Activated gamma-delta T cell treated with Interleukin-2 at 50 U/mL for 16 hours (primary cell): ENCODE data around the gene PRDX6.
"Not testable (repeated sequence)": the region's sequence is repeated elsewhere in the genome, so short reads cannot be mapped to it uniquely, and the experiment has no call there.

Experiments used
- DNase-seq: peaks from one replicate; pipeline ENCODE4 v3.0.0-alpha.2; 2020

Gene PRDX6

GRCh38 chr1:173477286-173478093 is at the start of gene PRDX6:
TSS of gene PRDX6 (plus strand) at chr1:173477335. CDS start at chr1:173477398, 63 bp downstream.
- DNase-seq, result peak; percentile 79

GRCh38 chr1:173429471-173430402 is 47.4 kb upstream of the PRDX6 start:
- peak; percentile 59 for DNase-seq

GRCh38 chr1:173430677-173431303 is 46.3 kb upstream of the PRDX6 start:
- no peak for DNase-seq

- DNase-seq, result peak; percentile 93
Observed at GRCh38 chr1:173431304-173432045, 45.7 kb upstream of the PRDX6 start.

GRCh38 chr1:173432331-173432730 is 44.8 kb upstream of the PRDX6 start:
- DNase-seq, result no peak

GRCh38 chr1:173433751-173434326 is 43.3 kb upstream of the PRDX6 start:
- DNase-seq, result no peak

GRCh38 chr1:173436841-173437428 is 40.2 kb upstream of the PRDX6 start:
- no peak for DNase-seq

- DNase-seq, result no peak
Observed at GRCh38 chr1:173438675-173439074, 38.5 kb upstream of the PRDX6 start.

- no peak for DNase-seq
Observed at GRCh38 chr1:173440430-173440829, 36.7 kb upstream of the PRDX6 start.

GRCh38 chr1:173444757-173445156 is 32.4 kb upstream of the PRDX6 start:
- DNase-seq, result no peak

- DNase-seq, result no peak
Observed at GRCh38 chr1:173445164-173445563, 32.0 kb upstream of the PRDX6 start.

GRCh38 chr1:173445656-173446055 is 31.5 kb upstream of the PRDX6 start:
- no peak for DNase-seq

GRCh38 chr1:173447224-173447623 is 29.9 kb upstream of the PRDX6 start:
- no peak for DNase-seq

GRCh38 chr1:173448945-173449344 is 28.2 kb upstream of the PRDX6 start:
- no peak for DNase-seq

GRCh38 chr1:173451981-173452380 is 25.2 kb upstream of the PRDX6 start:
- no peak for DNase-seq

- DNase-seq, result no peak
Observed at GRCh38 chr1:173453982-173454381, 23.2 kb upstream of the PRDX6 start.

GRCh38 chr1:173454966-173455524 is 22.1 kb upstream of the PRDX6 start:
- DNase-seq, result no peak

GRCh38 chr1:173459885-173460284 is 17.2 kb upstream of the PRDX6 start:
- DNase-seq, result no peak

GRCh38 chr1:173462666-173463065 is 14.5 kb upstream of the PRDX6 start:
- not testable (repeated sequence) for DNase-seq

- DNase-seq, result not testable (repeated sequence)
Observed at GRCh38 chr1:173464185-173464584, 12.9 kb upstream of the PRDX6 start.

- DNase-seq, result no peak
Observed at GRCh38 chr1:173467426-173467825, 9.7 kb upstream of the PRDX6 start.
